ENCODE data around the gene ANKRD63. TPM values are rescaled to one million over a fixed set of nuclear protein-coding genes. Genes with fewer than 3 reads are reported as not detected.
A peak's percentile ranks its signal among the peaks of the same experiment; 100 is the strongest.

The ANKRD63 gene
- total RNA-seq, 1 experiment from 2014 or later, result 0.97 TPM

DNA sequence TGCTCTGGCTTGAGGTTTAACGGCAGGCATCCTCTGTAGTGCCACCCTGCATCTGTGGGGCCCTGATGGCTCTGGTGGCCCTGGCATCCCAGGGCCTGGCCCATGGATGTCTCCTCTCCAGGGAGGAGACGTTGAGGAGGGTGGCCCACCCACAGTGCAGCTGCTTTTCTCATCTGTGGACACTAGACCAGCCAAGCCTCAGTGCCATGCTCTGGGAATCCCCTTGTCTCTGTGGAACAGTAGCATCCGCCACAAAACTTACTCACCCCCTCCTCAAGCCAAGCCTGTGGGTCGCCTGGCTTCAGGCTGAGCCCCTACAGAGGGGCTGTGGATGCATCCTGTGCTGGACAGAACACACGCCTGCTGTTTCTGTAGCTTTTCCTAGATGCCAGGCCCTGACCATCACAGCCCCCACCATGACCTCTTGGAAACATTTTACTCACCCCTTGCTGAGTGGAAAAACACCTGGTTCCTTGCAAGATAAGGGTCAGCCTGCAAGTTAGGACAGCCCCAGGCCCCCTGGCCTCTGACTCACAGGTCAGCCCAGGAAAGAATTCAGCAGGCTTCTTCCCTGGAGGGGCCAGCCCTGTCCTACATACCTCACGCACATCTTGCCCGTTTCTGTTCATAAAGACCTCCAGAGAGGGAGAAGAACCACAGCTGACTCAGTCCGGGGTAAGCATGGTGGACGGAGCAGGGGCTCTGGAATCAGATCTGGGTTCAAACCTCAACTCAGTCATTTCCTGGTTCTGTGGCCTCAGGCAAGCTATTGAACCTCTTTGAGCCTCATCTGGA is 25.0 kb downstream of the ANKRD63 start:
- DNase-seq (ENCODE audit: low read depth), result peak; percentile 53

DNA sequence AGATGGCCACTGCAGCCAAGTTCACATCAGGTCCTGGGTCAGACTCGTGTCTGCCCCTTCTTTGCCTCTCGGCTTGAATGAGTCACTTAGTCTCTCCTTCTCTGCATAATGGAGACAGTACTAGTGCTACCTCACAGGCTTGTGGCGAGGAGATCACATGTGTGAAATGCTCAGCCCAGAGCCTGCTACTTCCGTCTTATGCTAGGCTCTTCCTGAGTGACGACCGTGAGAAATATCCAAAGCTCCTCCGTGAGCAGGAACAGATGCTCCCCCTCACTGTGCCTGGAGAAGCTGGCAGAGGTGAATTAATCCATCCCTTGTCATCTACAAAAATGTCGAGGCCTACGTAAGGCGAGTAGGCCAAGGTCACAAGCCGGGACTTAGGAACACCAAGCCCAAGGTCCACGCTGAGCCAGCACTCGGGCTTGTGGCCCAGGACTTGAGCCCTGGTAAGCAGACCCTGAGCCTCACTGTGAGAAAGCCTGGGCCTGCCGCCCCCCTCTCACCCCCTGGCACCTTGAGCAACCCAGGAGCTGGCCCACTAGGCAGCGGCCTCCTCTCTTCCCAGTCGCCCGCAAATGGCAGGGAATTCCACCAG is 26.1 kb downstream of the ANKRD63 start:
- peak; percentile 63 for DNase-seq (ENCODE audit: low read depth)

DNA sequence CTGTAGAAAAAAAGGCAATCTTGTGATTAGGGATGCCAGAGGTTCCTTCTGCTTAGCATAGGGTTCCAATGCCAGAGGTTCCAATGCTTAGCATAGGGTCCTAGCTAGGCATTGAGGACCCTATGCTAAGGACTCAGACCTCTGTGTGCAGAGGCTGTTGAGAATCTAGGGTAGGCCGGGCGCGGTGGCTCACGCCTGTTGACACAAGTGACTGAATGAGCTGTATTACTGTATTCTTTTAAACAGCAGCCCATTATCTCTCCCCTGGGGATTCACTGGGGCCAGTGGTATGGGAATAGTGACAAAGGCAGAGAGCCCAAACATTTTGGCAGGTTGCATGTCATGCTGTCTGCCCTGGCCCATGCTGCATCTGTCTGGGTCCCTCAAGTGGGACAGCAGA is 27.8 kb downstream of the ANKRD63 start:
- no peak for DNase-seq (ENCODE audit: low read depth)

DNA sequence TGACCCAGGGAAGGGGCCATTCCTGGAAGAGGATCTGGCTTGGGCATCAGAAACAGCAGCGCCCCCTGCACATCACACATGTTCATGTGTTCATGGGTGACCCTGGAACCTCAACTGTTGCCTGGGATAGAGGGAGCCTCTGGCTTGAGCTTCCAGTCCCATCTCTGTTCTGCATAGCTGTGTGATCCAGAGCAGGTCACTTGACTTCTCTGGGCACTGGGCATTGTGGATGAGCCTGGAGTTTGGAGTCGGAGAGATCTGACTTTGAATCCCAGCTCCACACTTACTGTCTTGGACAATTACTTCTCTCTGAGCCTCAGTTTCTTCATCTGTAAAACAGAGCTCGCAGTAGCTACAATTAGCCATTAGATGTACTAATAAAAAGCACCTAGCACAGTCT is 28.4 kb downstream of the ANKRD63 start:
- DNase-seq (ENCODE audit: low read depth), result no peak

DNA sequence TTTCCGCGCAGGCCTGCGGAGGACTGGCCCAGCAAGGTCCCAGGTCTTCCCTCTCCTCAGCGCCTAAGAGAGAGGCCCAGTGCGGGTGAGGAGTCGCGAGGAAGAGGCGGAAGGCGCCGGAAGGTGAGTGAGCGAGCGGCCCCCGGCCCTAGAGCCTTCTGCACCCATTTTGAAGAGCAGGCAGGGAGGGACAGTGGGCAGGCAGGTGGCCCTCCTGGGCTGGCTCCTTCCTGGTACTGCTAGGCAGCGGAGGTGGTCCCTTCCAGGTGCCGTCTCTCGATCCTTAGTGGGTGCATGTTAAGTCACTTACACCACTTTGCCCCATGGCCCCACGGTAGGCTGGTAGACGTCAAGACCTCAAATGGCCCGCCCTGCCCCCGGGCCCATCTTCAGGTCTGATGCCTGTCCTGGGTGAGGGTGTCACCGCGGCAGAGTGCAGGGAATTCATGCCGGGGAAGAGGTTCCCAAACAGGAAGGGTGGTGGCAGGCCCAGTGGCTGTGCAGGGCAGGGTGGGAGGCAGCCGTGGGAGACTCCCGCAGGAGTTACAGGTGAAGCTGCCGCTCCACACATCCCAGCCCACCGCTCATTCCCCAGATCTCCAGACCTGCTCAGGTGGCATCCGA is 29.6 kb downstream of the ANKRD63 start:
- no peak for DNase-seq (ENCODE audit: low read depth)

DNA sequence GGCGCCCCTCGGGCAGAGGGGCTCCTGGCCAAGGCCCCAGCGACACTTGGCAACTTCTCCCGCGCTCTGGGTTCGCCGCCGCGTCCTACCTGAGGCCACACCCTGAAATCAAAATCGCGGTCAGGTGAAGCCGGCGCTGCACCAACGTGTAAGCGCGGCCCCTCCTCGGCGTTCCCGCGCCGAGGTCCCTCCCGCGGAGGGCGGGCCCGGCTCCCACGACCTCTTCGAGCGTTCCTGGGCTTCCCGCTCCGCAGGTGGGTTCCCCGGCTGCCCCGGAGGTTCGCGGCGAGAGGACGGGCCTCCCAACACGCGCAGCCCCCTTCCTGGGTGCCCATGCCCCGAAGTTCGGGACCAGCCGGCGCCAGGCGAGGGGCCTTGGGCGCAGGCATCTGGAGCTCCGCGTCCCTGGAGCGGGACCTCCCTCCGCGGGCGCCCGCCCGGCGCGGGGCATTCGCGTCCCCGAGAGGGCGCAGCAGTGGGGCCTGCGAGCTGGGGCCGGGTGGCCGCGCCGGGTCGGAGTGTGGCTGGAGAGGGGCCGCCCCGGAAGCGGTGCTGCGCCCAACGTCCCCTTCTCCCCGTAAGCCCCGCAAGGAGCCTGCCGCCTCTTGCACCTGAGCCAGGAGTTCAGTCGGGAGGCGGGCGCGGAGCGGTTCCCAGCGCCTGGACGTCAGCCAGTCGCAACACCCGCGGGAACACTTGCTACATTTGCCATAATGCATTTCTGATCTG is 30.3 kb downstream of the ANKRD63 start:
- DNase-seq (ENCODE audit: low read depth), result no peak

DNA sequence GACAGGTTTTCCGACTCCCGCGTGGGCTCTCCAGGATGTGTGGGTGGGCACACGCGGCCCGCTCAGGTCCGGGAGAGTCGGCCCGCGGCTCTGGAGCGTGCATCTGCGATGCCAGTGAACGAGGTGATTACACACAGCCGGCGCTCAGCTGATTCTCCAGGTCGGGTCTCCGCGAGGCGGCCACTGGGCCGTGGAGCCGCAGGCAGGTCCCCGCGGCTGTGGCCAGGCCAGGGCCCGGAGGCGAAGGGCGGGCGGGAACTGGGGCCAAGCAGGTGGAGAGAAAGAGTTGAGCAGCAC is 30.8 kb downstream of the ANKRD63 start:
- no peak for DNase-seq (ENCODE audit: low read depth)

DNA sequence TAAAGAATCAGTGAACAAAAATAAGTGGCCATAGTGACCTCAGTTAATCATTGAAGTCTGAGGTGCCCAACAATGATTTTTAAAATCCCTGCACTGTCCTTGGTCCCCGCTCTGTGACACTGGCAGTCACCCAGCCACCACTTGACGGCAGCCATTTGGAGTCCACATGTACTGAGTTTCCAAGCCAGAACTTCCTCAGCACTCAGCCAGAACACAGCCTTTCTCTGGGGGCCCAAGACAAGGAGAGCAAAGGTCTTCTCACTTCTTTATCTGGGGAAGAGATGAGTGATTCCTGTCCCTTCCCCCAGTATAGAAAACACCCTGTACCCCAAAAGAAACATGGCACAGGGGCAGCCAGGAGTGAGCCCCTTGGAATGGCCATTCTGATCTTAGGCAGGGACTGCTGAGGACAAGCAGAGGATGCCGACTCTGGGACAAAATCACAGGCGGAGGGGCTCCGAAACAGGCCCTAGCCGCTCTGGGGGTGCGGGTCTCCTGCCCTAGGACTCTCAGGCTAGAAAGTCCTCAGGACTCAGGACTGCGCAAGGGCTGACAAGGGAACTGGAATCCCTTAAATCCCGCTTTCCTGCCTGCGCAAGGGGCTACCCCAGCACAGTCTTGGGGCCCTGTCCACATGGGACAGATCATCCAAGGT is 31.3 kb downstream of the ANKRD63 start:
- no peak for DNase-seq (ENCODE audit: low read depth)

DNA sequence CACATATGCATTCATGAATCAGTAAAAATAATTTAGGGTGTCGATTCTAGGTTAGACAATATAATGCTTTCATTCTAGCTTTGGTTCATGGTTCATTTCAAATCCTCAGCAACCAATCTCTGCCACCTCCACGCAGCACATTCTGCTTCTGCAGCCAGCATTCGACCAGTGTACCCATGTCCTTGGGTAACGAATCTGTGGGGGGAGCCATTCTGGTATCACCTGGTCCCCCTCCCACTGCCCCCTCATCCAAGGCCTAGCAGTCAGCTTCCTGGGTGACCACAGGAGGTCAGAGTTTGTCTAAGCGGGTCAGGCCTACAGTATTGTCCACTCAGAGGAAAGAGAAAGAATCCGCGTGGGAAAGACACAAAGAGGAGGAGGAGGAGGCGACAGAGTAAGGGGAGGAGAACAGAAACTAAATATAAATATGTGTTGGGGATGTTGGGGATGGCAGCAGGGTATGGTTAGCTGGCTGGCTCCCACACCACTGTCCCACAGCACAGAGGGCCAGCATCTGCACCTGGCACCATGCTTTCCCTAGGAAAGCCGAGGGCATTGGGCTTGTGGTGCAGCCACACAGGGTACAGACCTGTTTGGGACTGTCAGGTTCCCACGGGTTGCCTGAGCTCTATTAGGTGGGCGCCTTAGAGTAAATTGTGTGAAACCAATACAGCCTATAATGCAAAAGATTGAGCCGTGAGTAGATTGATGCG is 31.9 kb downstream of the ANKRD63 start:
- no peak for DNase-seq (ENCODE audit: low read depth)

DNA sequence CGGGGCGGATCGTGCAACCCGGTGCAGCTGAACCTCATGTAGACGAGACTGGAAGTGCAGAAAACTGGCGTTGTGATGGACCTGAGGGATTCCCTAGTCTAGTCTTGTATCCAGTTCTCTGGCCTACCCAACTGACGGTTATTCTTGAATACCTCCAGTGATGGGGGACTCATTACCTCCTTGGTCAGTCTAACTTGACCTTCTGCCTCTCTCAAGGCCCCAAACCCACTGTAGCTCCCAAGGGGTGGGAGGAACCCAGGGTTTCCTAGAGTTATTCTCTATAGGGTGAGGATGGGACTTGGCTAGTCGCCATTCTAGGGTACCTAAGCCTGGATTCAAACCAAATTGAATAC is 32.6 kb downstream of the ANKRD63 start:
- no peak for DNase-seq (ENCODE audit: low read depth)

DNA sequence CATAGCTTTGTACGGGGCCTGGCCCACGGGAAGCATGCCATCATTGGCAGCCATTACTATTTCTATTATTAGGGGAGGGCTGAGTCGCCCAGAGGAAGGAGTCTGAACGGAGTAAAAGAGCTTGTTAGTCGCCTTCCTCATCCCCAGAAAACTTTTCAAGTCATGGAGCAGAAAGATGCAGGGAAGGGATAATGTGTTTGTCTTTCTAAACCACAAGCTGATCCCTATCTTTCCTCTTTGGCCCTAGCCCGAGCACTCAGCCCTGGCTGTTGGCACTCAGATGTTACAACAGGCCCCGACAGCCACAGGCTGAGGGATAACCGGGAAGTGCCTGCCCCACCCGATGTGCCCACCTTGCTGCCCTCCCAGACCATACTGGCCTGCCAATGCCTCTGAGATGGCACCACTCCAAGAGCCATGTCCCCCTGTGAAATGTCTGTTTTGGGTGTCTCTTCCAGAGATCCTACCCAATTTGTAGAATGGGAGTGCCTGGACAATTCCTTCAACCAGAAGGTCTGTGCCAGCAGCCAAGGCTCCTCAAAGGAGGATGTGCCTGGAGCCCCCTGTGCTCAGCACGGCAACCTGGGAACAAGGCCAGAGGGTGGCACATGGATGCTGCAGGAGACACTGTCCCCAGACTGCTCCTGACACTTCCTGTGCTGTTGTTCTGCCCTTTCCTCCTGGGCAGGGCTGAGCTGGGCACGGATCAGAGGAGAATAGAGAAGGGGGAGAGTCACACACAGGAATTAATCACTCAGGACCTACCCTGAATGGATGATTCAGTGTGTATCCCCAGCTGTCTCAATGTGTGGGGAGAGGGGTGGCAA is 33.2 kb downstream of the ANKRD63 start:
- peak; percentile 61 for DNase-seq (ENCODE audit: low read depth)

DNA sequence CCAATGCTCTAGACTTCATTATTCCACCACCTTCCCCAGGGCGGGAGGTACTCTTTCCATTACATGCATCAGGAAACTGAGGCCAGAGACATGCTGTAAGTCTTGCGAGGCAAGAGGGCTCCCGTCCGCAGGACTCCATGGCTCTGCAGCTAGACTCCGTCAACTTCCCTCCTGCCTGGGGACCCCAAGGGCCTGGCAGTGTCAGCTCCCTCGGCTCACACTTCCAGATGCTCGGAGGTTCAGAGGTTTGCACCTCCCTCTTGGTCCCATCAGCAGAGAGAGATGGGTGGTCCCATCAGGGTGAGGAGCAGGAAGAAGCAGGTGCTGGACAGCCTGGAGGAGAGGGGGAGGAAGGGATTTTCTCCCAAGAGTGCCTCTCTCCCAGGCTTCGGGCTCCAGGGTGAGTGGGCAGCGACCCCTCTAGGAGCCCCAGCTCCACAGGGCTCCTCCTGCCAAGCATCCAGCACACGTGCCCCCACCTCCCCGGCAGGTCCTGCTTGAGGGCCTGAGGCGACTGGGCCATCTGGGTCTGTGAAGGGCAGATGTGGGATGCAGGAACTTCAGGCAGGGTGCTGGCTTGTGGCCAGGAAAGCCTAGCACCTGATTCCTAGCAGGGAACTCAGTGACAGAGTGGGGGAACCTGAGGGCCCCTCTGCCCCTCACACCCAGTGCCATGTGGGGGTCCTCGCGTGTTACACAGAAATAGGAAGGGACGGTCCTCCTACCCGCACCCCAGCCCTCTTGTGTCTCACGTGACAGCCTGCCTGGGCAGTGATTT is 34.7 kb downstream of the ANKRD63 start:
- no peak for DNase-seq (ENCODE audit: low read depth)

DNA sequence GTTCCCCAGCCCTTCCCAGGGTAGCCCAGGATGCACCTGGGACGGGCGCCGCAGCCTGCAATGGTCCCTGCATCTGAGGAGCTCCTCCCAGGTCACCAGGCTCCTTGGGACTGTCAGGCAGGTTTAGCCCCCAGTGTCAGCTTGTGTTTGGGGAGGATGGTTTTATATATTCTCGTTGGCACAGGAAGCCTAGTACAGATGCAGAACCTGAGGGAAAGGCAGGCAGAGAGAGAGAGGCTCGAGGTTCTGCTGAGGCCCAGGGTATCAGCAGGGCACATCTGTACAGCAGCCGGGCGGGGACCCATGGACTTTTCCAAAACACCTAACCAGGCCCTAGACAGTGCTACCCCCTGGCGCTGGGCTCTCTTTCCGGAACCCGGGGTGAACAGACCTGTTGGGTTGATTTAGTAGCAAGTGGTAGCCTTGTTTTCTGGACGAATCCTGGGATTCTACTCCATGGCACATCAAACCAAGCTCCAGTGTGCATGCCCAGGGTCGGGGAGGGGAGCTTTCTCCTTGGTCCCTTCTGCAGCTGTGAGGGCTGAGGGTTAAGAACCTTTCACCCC is 35.4 kb downstream of the ANKRD63 start:
- no peak for DNase-seq (ENCODE audit: low read depth)

DNA sequence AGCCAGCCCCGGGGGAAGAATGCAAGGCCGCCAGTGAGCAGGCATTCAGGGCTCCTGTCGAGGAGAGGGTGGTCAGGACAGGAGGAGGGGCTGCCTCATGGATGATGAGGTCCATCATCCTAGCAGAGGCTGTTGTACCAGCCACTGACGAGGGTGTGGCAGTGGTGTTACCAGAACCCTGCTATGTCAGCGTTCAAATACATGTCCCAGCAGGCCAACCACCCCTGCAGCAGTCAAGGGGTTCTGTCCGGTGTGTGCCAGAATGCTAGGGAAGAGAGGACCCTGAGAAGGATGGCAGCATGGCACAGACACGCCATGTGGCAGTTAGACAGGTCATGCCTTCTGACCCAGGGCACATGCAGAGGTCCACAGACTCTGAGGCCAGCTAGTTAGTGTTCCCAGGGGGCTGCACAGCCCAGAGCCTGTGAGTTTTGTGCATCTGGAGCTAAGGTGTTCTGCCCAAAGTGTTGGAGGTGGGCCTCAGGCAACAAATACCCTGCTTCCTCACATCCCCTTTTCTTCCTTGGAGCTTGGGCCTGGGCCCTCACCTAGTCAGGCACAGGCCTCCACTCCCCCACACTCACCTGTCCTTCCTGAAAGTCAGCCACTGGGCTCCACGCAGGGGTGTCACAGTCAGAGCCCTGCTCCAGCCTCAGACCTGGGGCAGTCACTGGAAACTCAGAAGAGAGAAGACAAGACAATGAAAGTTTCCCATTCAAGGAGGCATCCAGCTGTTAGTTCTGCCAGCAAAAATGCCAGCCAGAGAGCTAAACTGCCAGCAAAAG is 36.2 kb downstream of the ANKRD63 start:
- no peak for DNase-seq (ENCODE audit: low read depth)

DNA sequence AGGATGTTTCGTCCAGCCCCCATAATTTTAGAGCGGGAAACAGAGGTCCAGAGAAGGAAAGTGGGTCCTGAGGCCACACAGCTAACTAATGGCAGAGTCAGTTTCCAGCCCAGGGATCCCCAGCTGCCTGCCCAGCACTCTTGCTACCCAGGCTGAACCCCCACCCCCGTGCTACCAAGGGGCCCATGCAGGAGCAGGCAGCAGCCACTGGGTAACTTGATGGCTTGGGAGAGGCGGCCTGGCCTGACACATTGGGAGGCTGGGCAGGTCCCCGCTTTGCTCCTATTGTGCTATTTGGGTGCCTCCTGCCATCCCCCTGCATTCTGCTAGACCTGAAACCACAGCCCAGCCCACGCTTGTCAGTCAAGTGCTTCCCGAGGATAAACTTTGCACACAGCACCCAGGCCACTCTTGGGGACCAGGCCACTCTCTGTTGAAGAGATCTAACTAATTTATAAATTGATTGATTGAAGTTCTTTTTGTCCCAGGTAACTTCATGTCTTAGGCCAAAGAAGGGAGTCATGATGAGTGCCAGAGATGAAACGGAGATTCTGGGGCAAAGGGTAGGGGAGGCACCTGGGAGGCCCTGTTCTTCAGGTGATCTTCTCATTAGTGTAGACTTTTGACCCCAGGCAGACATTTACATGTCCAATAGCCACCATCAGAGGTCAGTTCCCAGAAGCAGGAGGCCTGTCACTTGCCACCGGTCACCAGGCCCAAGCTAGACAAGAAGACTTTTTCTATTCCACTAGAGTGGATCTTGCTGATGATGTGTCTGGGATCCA is 37.0 kb downstream of the ANKRD63 start:
- no peak for DNase-seq (ENCODE audit: low read depth)

DNA sequence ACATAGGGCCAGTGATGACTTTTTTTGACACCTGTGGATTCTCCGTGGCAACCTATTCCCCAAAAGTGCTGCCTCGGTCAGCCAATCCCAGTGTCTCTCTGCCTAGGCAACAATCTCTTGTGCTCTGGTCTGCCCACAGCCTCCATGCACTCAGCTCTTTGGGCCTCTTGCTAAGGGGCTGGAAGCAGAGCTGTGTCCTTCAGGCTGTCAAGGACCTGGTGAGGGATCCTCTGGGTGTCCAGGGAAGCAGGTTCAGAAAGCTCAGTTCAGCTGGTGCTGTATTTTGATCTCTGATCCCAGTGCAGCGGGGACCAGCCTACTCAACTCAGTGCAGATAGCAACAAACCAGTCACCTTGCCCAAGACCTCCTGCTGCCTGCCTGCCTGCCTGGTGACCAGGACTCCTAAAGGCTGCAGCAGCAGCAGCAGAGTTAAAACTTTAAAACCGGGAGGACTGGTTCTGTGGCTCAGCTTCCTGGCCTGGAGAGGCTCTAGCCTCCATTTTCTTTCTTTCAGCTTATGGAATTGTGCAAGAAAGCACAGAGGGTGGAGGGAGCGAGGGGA is 37.8 kb downstream of the ANKRD63 start:
- no peak for DNase-seq (ENCODE audit: low read depth)

DNA sequence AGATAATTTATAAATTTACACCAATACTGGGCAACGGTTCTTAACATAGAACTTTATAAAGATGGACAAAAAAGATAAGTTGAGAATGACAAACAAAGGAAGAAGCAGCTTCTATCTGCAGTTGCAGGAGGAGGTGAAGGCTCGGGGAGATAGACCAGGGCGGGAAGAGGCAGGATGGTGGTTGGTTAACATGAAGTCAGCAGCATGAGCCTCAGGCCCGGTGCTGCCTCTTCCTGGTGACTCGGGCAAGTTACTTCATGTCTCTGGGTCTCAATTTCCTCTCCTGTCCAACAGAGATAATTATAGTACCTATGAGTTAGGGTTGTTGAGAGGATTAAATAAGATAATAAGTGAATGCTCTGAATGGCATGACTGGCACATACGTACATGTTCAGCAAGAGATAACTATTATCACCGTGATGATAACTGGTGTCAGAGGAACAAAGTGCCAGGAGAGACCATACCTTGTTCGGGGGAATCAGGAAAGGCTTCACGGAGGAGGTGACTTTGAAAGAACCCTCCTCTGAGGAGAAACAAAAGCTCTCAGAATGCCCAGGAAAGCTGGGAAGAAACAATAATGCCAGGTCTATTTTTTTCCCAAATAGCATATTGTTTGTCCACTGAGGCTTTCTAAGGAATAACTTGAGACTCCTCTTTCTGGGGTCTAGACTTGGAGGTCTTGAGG is 39.6 kb downstream of the ANKRD63 start:
- DNase-seq (ENCODE audit: low read depth), result no peak

Measured in Daoy (cell line).